ENCODE results near the gene MYCN.

MYCN gene

GRCh38 chr2:15931319-15931890, 8.9 kb upstream of the MYCN start:
- no peak for DNase-seq (ENCODE audit: low read depth in 2 of 2)

- DNase-seq (ENCODE audit: low read depth in 2 of 2) = no peak
Measured at GRCh38 chr2:15931950-15932349, 8.4 kb upstream of the MYCN start.

- DNase-seq (ENCODE audit: low read depth in 2 of 2) = no peak
Measured at GRCh38 chr2:15932394-15933183, 7.8 kb upstream of the MYCN start.

- DNase-seq (ENCODE audit: low read depth in 2 of 2) = no peak
Measured at GRCh38 chr2:15933184-15933845, 7.0 kb upstream of the MYCN start.

GRCh38 chr2:15934291-15934945, 5.9 kb upstream of the MYCN start:
- DNase-seq (ENCODE audit: low read depth in 2 of 2) = no peak

- DNase-seq (ENCODE audit: low read depth in 2 of 2) = no peak
Measured at GRCh38 chr2:15935189-15935588, 5.2 kb upstream of the MYCN start.

GRCh38 chr2:15935675-15936074, 4.7 kb upstream of the MYCN start:
- no peak for DNase-seq (ENCODE audit: low read depth in 2 of 2)

- DNase-seq (ENCODE audit: low read depth in 2 of 2) = no peak
Measured at GRCh38 chr2:15936277-15937104, 3.9 kb upstream of the MYCN start.

GRCh38 chr2:15937105-15937881, 3.1 kb upstream of the MYCN start:
- DNase-seq (ENCODE audit: low read depth in 2 of 2) = no peak

GRCh38 chr2:15937882-15938802, 2.2 kb upstream of the MYCN start:
- no peak for DNase-seq (ENCODE audit: low read depth in 2 of 2)

- DNase-seq (ENCODE audit: low read depth in 2 of 2) = no peak
Measured at GRCh38 chr2:15938803-15939555, 1.4 kb upstream of the MYCN start.

- no peak for DNase-seq (ENCODE audit: low read depth in 2 of 2)
Measured at GRCh38 chr2:15939556-15939853, 845 bp upstream of the MYCN start.

GRCh38 chr2:15940661-15941480, 521 bp downstream of the MYCN start:
- no peak for DNase-seq (ENCODE audit: low read depth in 2 of 2)

- no peak for DNase-seq (ENCODE audit: low read depth in 2 of 2)
Measured at GRCh38 chr2:15941481-15941850, 1.1 kb downstream of the MYCN start.

- DNase-seq (ENCODE audit: low read depth in 2 of 2) = no peak
Measured at GRCh38 chr2:15941871-15942710, 1.7 kb downstream of the MYCN start.

- no peak for DNase-seq (ENCODE audit: low read depth in 2 of 2)
Measured at GRCh38 chr2:15942711-15943345, 2.5 kb downstream of the MYCN start.

Data from stimulated activated CD8-positive, alpha-beta memory T cell treated with anti-CD3 and anti-CD28 coated beads, Interleukin-2, amount 100 ng/mL, for 48 hours (primary cell).